ENCODE results near the gene SIK2.
"Not testable (repeated sequence)": the region's sequence is repeated elsewhere in the genome, so short reads cannot be mapped to it uniquely, and the experiment has no call there.

SIK2 gene

GRCh38 chr11:111707039-111707690 lies 104.9 kb downstream of the SIK2 start:
- no peak for DNase-seq

GRCh38 chr11:111707691-111708067 lies 105.4 kb downstream of the SIK2 start:
- no peak for DNase-seq

- DNase-seq = no peak
These were observed 112.3 kb downstream of the SIK2 start for GRCh38 chr11:111714522-111714921.

- no peak for DNase-seq
These were observed 113.0 kb downstream of the SIK2 start for GRCh38 chr11:111715142-111715816.

- not testable (repeated sequence) for DNase-seq
These were observed 115.4 kb downstream of the SIK2 start for GRCh38 chr11:111717660-111718059.

- no peak for DNase-seq
These were observed 116.2 kb downstream of the SIK2 start for GRCh38 chr11:111718436-111718835.

GRCh38 chr11:111718859-111719258 lies 116.6 kb downstream of the SIK2 start:
- no peak for DNase-seq

- DNase-seq = no peak
These were observed 117.1 kb downstream of the SIK2 start for GRCh38 chr11:111719379-111719778.

- DNase-seq = no peak
These were observed 118.7 kb downstream of the SIK2 start for GRCh38 chr11:111720801-111721494.

- no peak for DNase-seq
These were observed 120.3 kb downstream of the SIK2 start for GRCh38 chr11:111722501-111722900.

GRCh38 chr11:111723595-111723994 lies 121.3 kb downstream of the SIK2 start:
- no peak for DNase-seq

- DNase-seq = no peak
These were observed 122.4 kb downstream of the SIK2 start for GRCh38 chr11:111724615-111725129.

GRCh38 chr11:111725621-111726020 lies 123.4 kb downstream of the SIK2 start:
- DNase-seq = no peak

GRCh38 chr11:111726301-111726713 lies 124.1 kb downstream of the SIK2 start:
- DNase-seq = no peak

GRCh38 chr11:111727431-111727830 lies 125.2 kb downstream of the SIK2 start:
- DNase-seq = no peak

- DNase-seq = no peak
These were observed 127.0 kb downstream of the SIK2 start for GRCh38 chr11:111729071-111729830.

GRCh38 chr11:111729831-111730311 lies 127.6 kb downstream of the SIK2 start:
- DNase-seq = no peak

- no peak for DNase-seq
These were observed 128.8 kb downstream of the SIK2 start for GRCh38 chr11:111730871-111731591.

- DNase-seq = no peak
These were observed 129.6 kb downstream of the SIK2 start for GRCh38 chr11:111731821-111732220.

GRCh38 chr11:111733016-111733415 lies 130.8 kb downstream of the SIK2 start:
- DNase-seq = no peak

- no peak for DNase-seq
These were observed 131.4 kb downstream of the SIK2 start for GRCh38 chr11:111733611-111734088.

All from 8988T (cell line).